ENCODE data around the gene AMIGO3.

- no peak for TF ChIP-seq STAT3 (IDR thresholded peaks at IDR 0.05; ENCODE audit: low read depth, low read length)
- TF ChIP-seq KAT2A (conservative IDR thresholded peaks at IDR 0.05; ENCODE audit: control insufficient read depth, low read depth, low read length) = no peak
- no peak for TF ChIP-seq YY1 (IDR thresholded peaks at IDR 0.05; ENCODE audit: low read depth, low read length)
- no peak for TF ChIP-seq TAF1 (IDR thresholded peaks at IDR 0.05; ENCODE audit: borderline replicate concordance, low read depth, low read length)
- TF ChIP-seq ZBTB40 (IDR thresholded peaks at IDR 0.05; ENCODE audit: borderline replicate concordance) = no peak
- TF ChIP-seq RFX5 (IDR thresholded peaks at IDR 0.05; ENCODE audit: low read depth, low read length) = no peak
- no peak for TF ChIP-seq CTCF (IDR thresholded peaks at IDR 0.05 in 2 of 3, conservative IDR thresholded peaks at IDR 0.05 in 1 of 3; ENCODE audit: control insufficient read depth in 2 of 3, extremely low read depth in 1 of 3, insufficient read depth in 1 of 3, low read depth in 3 of 3, low read length in 3 of 3)
- no peak for TF ChIP-seq SKIL (IDR thresholded peaks at IDR 0.05; ENCODE audit: low read depth, poor library complexity, severe bottlenecking)
- no peak for TF ChIP-seq KLF5 (IDR thresholded peaks at IDR 0.05; ENCODE audit: partially characterized antibody)
- TF ChIP-seq ZSCAN29 (IDR thresholded peaks at IDR 0.05) = no peak
- TF ChIP-seq PRDM15 (CRISPR knock-in tag; IDR thresholded peaks at IDR 0.05) = no peak
- TF ChIP-seq EP300 (IDR thresholded peaks at IDR 0.05; ENCODE audit: borderline replicate concordance in 1 of 2, control insufficient read depth in 1 of 2, low read depth in 2 of 2, low read length in 2 of 2) = no peak
- TF ChIP-seq SMC3 (IDR thresholded peaks at IDR 0.05; ENCODE audit: borderline replicate concordance, low read length) = no peak
- TF ChIP-seq BHLHE40 (IDR thresholded peaks at IDR 0.05; ENCODE audit: borderline replicate concordance in 1 of 2, low read depth in 2 of 2, low read length in 1 of 2) = no peak
Measured at GRCh38 chr3:49683162-49683561, 36.3 kb downstream of the AMIGO3 start.

Measured in GM12878 (cell line).